H1 (cell line): ENCODE results near the gene CDKN1A.

ENCODE experiments used
- CTCF ChIP-seq, 3 experiments: IDR thresholded peaks; 1 replicate in 2 of 3; 2 replicates in 1 of 3; pipeline versions ENCODE4 v1.5.1 to v1.6.1; 2011; ENCODE audit warnings: low read length in 3 of 3, mild to moderate bottlenecking in 3 of 3, inconsistent platforms in 2 of 3, low read depth in 1 of 3, moderate library complexity in 1 of 3; ENCODE audit not compliant: insufficient read depth in 1 of 3; ENCODE audit errors: control extremely low read depth in 1 of 3
- GABPA ChIP-seq: IDR thresholded peaks from 2 replicates; pipeline ENCODE4 v1.6.1; 2011; ENCODE audit warnings: mild to moderate bottlenecking, low read length, moderate library complexity, borderline replicate concordance; ENCODE audit not compliant: insufficient read depth
- MAX ChIP-seq: IDR thresholded peaks from 2 replicates; pipeline ENCODE4 v1.6.1; 2012; ENCODE audit warnings: inconsistent platforms

- no peak for TF ChIP-seq MAX
- TF ChIP-seq CTCF (IDR thresholded peaks at IDR 0.05; ENCODE audit: control extremely low read depth in 1 of 3, insufficient read depth in 1 of 3, low read depth in 1 of 3, low read length in 3 of 3) = no peak
- TF ChIP-seq GABPA = no peak
Measured at GRCh38 chr6:36683145-36683655, 4.7 kb downstream of the CDKN1A start.
